Naive thymus-derived CD4-positive, alpha-beta T cell (primary cell): ENCODE data around the gene SPHKAP. TPM values are rescaled to one million over a fixed set of nuclear protein-coding genes. Genes with fewer than 3 reads are reported as not detected.
"Not testable (repeated sequence)": the region's sequence is repeated elsewhere in the genome, so short reads cannot be mapped to it uniquely, and the experiment has no call there.

ENCODE experiments used
- ATAC-seq: fragments of 150-1000 bp; cut with Tn5 transposase; 2 replicates; pipeline ENCODE4 v1.10.0; 2021; ENCODE audit warnings: mild to moderate bottlenecking, moderate library complexity
- CTCF ChIA-PET: fragments of 350-600 bp; sonication (Branson Sonifier 250); formaldehyde crosslinking; loops from one replicate; lab custom pipeline; 2021; ENCODE audit warnings: antibody characterized with exemption; lab: Charles Lee
- POLR2A ChIA-PET: fragments of 350-600 bp; sonication (Branson Sonifier 250); formaldehyde crosslinking; loops from one replicate; lab custom pipeline; 2021; ENCODE audit warnings: antibody characterized with exemption, inconsistent platforms; lab: Charles Lee
- DNase-seq, 9 donors: peaks; one replicate each; pipeline versions ENCODE4 v3.0.0 to v3.0.0-alpha.2; 2020 to 2022; ENCODE audit warnings: mixed read lengths in 1 of 9
- H3K27ac ChIP-seq: one replicate; pipeline ENCODE4 v1.7.0; 2013; ENCODE audit warnings: mild to moderate bottlenecking, low read depth, low read length, moderate library complexity
- H3K27me3 ChIP-seq, 2 donors: one replicate each; pipeline ENCODE4 v1.7.0; 2013; ENCODE audit warnings: low read length in 2 of 2, mild to moderate bottlenecking in 2 of 2, moderate library complexity in 2 of 2; ENCODE audit not compliant: control insufficient read depth in 2 of 2, insufficient read depth in 2 of 2
- H3K36me3 ChIP-seq, 3 experiments: 1 replicate in 2 of 3; 2 replicates in 1 of 3; pipeline ENCODE4 v1.7.0; 2013; ENCODE audit warnings: low read length in 3 of 3, mild to moderate bottlenecking in 3 of 3, moderate library complexity in 1 of 3; ENCODE audit not compliant: insufficient read depth in 3 of 3, control insufficient read depth in 2 of 3
- H3K4me1 ChIP-seq, 2 donors: one replicate each; pipeline ENCODE4 v1.7.0; 2013; ENCODE audit warnings: low read length in 2 of 2, mild to moderate bottlenecking in 2 of 2, moderate library complexity in 1 of 2; ENCODE audit not compliant: control insufficient read depth in 2 of 2, insufficient read depth in 2 of 2
- H3K4me3 ChIP-seq: 2 replicates; pipeline ENCODE4 v1.7.0; 2013; ENCODE audit warnings: mild to moderate bottlenecking, low read length
- H3K9me3 ChIP-seq, 3 experiments: 1 replicate in 2 of 3; 2 replicates in 1 of 3; pipeline ENCODE4 v1.7.0; 2013; ENCODE audit warnings: low read length in 3 of 3; ENCODE audit not compliant: control insufficient read depth in 2 of 3
- H3K27ac Mint-ChIP-seq, 9 donors: one replicate each; pipeline ENCODE4 v1.8.0; 2020 to 2022; ENCODE audit warnings: mixed read lengths in 9 of 9, mild to moderate bottlenecking in 8 of 9, moderate library complexity in 5 of 9, inconsistent platforms in 2 of 9
- H3K27me3 Mint-ChIP-seq, 5 donors: one replicate each; pipeline ENCODE4 v1.8.0; 2021 to 2022; ENCODE audit warnings: mixed read lengths in 5 of 5, mild to moderate bottlenecking in 1 of 5
- H3K36me3 Mint-ChIP-seq, 5 donors: one replicate each; pipeline ENCODE4 v1.8.0; 2020 to 2022; ENCODE audit warnings: mixed read lengths in 5 of 5, mild to moderate bottlenecking in 3 of 5, inconsistent platforms in 1 of 5
- H3K4me1 Mint-ChIP-seq, 7 donors: one replicate each; pipeline ENCODE4 v1.8.0; 2020 to 2022; ENCODE audit warnings: mixed read lengths in 7 of 7, mild to moderate bottlenecking in 3 of 7, inconsistent platforms in 1 of 7
- H3K4me3 Mint-ChIP-seq, 10 donors: one replicate each; pipeline ENCODE4 v1.8.0; 2020 to 2022; ENCODE audit warnings: mild to moderate bottlenecking in 10 of 10, mixed read lengths in 10 of 10, moderate library complexity in 6 of 10, inconsistent platforms in 2 of 10
- H3K9me3 Mint-ChIP-seq, 11 donors: one replicate each; pipeline ENCODE4 v1.8.0; 2020 to 2022; ENCODE audit warnings: mixed read lengths in 11 of 11, mild to moderate bottlenecking in 4 of 11, inconsistent platforms in 1 of 11, moderate library complexity in 1 of 11
- intact Hi-C, 2 donors: fragments of 100-400 bp; cut with micrococcal nuclease; formaldehyde crosslinking; loops; one replicate each; pipeline ENCODE4 v1.15.1; 2023
- polyA plus RNA-seq, 2 donors: library from polyadenylated mRNA; unstranded; fragments of 300-500 nt; fragmentation: Illumina TruSeq; gene quantifications; one replicate each; pipeline ENCODE4 v1.2.3, GENCODE V29; 2021
- total RNA-seq, 6 experiments: library from RNA in 5 of 6; stranded (reverse) in 5 of 6; gene quantifications; 1 replicate in 5 of 6; 2 replicates in 1 of 6; pipeline ENCODE4 v1.2.3 and lab custom pipeline; 2021 to 2026

The SPHKAP gene
- total and polyA plus RNA-seq, 7 experiments from 2014 or later = not detected

DNA sequence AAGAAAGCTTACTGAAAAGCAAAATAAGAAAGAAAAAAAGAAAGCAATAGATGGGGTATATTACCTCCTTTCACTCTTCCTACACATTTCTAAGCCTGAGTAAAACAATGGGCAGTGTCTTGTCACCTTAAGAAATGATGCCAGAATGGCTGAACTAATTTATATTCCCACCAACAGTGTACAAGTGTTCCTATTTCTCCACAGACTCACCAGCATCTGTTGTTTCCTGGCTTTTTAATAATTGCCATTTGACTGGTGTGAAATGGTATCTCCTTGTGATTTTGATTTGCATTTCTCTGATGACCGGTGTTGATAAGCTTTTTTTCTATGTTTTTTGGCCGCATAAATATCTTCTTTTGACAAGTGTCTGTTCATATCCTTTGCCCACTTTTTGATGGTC, 98.4 kb downstream of the SPHKAP start:
- Mint-ChIP-seq H3K4me3 (no peak overlapping the region), H3K36me3 (peaks cover 0 to 6% (median 0%) of the 10 kb centered on the region in 5 donors), H3K4me1 (no peaks in the 10 kb centered on the region), H3K9me3 (peaks cover 0 to 22% (median 5%) of the 10 kb centered on the region in 11 donors), H3K27me3 (no peaks in the 10 kb centered on the region), H3K27ac (no peak overlapping the region)
- Histone ChIP-seq H3K27me3 (no peaks in the 10 kb centered on the region), H3K4me3 (no peak overlapping the region), H3K36me3 (no peaks in the 10 kb centered on the region), H3K4me1 (no peaks in the 10 kb centered on the region), H3K9me3 (no peaks in the 10 kb centered on the region), H3K27ac (no peak overlapping the region)
- POLR2A ChIA-PET = no interaction called here
- ATAC-seq (no peak), DNase-seq (no peak)
- CTCF ChIA-PET = no interaction called here
- intact Hi-C loops = no loop called here

DNA sequence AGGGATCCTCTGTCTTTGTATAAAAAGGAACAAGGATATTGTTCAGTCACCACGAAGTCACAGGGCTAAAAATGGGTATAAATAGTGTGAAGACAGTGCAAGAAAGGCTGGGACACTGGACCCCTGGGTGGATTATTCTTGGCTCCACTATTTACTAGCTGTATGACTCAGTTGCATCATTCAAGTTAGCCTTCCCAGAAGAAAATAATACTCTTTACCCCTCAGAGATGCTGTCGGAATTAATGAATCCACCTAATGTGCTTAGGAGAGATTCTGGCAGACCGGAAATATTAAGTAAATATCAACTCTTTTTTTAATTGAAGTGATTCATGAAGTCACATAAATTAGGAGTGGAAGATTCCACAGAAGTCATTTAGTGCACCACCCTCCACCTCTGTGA, 98.9 kb downstream of the SPHKAP start:
- CTCF ChIA-PET = no interaction called here
- Mint-ChIP-seq H3K4me3 (no peak overlapping the region), H3K4me1 (no peaks in the 10 kb centered on the region), H3K27me3 (no peaks in the 10 kb centered on the region), H3K36me3 (peaks cover 0 to 6% (median 0%) of the 10 kb centered on the region in 5 donors), H3K27ac (no peak overlapping the region), H3K9me3 (peaks cover 0 to 19% (median 4%) of the 10 kb centered on the region in 11 donors)
- no peaks in the 10 kb centered on the region for H3K4me1 ChIP-seq
- no peak overlapping the region for H3K4me3 ChIP-seq
- POLR2A ChIA-PET = no interaction called here
- no peak overlapping the region for H3K27ac ChIP-seq
- no peaks in the 10 kb centered on the region for H3K9me3 ChIP-seq
- no peak for ATAC-seq
- no peaks in the 10 kb centered on the region for H3K36me3 ChIP-seq
- H3K27me3 ChIP-seq = no peaks in the 10 kb centered on the region
- intact Hi-C loops = no loop called here
- no peak for DNase-seq

GRCh38 chr2:228079194-228079593, 102.3 kb downstream of the SPHKAP start:
- Mint-ChIP-seq H3K36me3 (peaks cover 0 to 4% (median 0%) of the 10 kb centered on the region in 5 donors), H3K27me3 (no peaks in the 10 kb centered on the region), H3K9me3 (peaks cover 0 to 18% (median 4%) of the 10 kb centered on the region in 11 donors), H3K4me1 (no peaks in the 10 kb centered on the region), H3K4me3 (no peak overlapping the region), H3K27ac (no peak overlapping the region)
- Histone ChIP-seq H3K36me3 (no peaks in the 10 kb centered on the region), H3K4me1 (no peaks in the 10 kb centered on the region), H3K27me3 (no peaks in the 10 kb centered on the region), H3K4me3 (no peak overlapping the region), H3K9me3 (no peaks in the 10 kb centered on the region), H3K27ac (no peak overlapping the region)
- DNase-seq = no peak
- no peak for ATAC-seq
- intact Hi-C loops = no loop called here
- CTCF ChIA-PET = no interaction called here
- POLR2A ChIA-PET = no interaction called here

- H3K9me3 Mint-ChIP-seq = peaks cover 0 to 18% (median 4%) of the 10 kb centered on the region in 11 donors
- DNase-seq, H3K4me1 ChIP-seq, H3K9me3 ChIP-seq, H3K4me3 ChIP-seq, ATAC-seq, H3K36me3 Mint-ChIP-seq, H3K27ac ChIP-seq, H3K27me3 ChIP-seq, H3K4me1 Mint-ChIP-seq, CTCF ChIA-PET, intact Hi-C loops, H3K27ac Mint-ChIP-seq, POLR2A ChIA-PET, H3K27me3 Mint-ChIP-seq, H3K4me3 Mint-ChIP-seq, H3K36me3 ChIP-seq: not testable (repeated sequence)
Measured at GRCh38 chr2:228076695-228077094, 104.8 kb downstream of the SPHKAP start.

DNA sequence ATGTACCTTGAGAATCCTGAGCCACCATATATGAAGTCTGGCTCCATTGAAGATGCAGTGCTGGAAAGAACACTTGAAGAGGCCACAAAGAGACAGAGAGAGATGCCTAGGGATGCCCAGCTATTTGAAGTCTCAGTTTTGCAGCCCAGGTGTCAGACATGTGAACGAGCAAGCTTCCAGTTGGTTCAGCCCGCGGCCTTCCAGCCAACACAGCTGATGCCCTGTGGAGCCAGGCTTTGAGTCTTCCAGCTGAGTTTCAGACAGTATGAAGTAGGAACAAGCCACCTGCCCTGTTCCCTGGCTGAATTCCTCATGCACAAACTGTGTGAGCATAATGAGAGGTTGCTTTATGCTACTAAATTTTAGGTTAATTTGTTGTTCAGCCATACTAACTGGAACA, 108.8 kb downstream of the SPHKAP start:
- Histone ChIP-seq H3K27me3 (no peaks in the 10 kb centered on the region), H3K36me3 (no peaks in the 10 kb centered on the region), H3K27ac (no peak overlapping the region), H3K9me3 (no peaks in the 10 kb centered on the region), H3K4me1 (no peaks in the 10 kb centered on the region), H3K4me3 (no peak overlapping the region)
- no peak overlapping the region for H3K4me3 Mint-ChIP-seq
- no peaks in the 10 kb centered on the region for H3K27me3 Mint-ChIP-seq
- ATAC-seq (no peak), DNase-seq (no peak)
- H3K27ac Mint-ChIP-seq = no peak overlapping the region
- H3K4me1 Mint-ChIP-seq = no peaks in the 10 kb centered on the region
- intact Hi-C loops = no loop called here
- peaks cover 0 to 11% (median 1%) of the 10 kb centered on the region in 11 donors for H3K9me3 Mint-ChIP-seq
- POLR2A ChIA-PET = no interaction called here
- CTCF ChIA-PET = no interaction called here
- H3K36me3 Mint-ChIP-seq = no peaks in the 10 kb centered on the region

GRCh38 chr2:228067309-228067708, 114.2 kb downstream of the SPHKAP start:
- peaks cover 0 to 5% (median 0%) of the 10 kb centered on the region in 11 donors for H3K9me3 Mint-ChIP-seq
- H3K4me1 Mint-ChIP-seq = no peaks in the 10 kb centered on the region
- Histone ChIP-seq H3K27me3 (no peaks in the 10 kb centered on the region), H3K4me1 (no peaks in the 10 kb centered on the region), H3K27ac (no peak overlapping the region), H3K4me3 (no peak overlapping the region), H3K36me3 (no peaks in the 10 kb centered on the region), H3K9me3 (no peaks in the 10 kb centered on the region)
- no peaks in the 10 kb centered on the region for H3K27me3 Mint-ChIP-seq
- intact Hi-C loops = no loop called here
- no peaks in the 10 kb centered on the region for H3K36me3 Mint-ChIP-seq
- ChIA-PET CTCF (no interaction called here), POLR2A (no interaction called here)
- no peak overlapping the region for H3K27ac Mint-ChIP-seq
- no peak for ATAC-seq
- no peak for DNase-seq
- H3K4me3 Mint-ChIP-seq = no peak overlapping the region

DNA sequence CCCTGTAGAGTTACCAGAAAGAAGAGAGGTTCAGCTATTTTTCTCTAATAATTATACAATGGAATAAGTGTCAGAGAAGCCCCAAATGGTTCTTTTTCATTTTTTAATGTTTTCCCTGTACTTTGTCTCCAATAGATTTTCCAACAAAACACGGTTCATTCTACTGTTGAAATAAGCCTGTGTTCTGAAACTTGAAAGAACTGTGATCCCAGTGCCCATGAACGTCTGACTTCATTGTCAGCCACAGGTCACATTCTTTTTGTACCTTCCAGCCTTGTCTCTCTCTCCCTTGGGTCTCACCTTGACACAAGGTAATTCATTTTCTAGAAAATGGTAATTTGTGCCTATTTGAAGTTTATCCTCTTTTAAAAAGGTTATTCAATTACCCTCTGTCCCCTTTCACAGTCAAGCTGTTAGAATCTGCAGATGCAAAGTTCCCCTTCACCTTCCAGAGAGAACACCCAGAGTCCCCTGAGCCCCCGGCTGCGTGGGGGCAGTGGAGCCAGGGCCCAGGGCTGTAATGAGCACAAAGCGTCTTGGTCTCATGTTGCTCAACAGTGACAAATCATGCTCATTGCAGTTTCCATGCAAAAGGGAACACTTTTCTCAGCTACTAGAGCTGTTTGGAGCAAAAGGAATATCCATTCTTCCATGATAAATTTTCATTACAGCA, 115.2 kb downstream of the SPHKAP start:
- Histone ChIP-seq H3K4me3 (no peak overlapping the region), H3K27me3 (no peaks in the 10 kb centered on the region), H3K4me1 (no peaks in the 10 kb centered on the region), H3K27ac (no peak overlapping the region), H3K36me3 (no peaks in the 10 kb centered on the region), H3K9me3 (no peaks in the 10 kb centered on the region)
- DNase-seq (no peak), ATAC-seq (no peak)
- Mint-ChIP-seq H3K4me3 (no peak overlapping the region), H3K27ac (no peak overlapping the region), H3K27me3 (no peaks in the 10 kb centered on the region), H3K36me3 (no peaks in the 10 kb centered on the region), H3K4me1 (no peaks in the 10 kb centered on the region), H3K9me3 (peaks cover 0 to 5% (median 0%) of the 10 kb centered on the region in 11 donors)
- intact Hi-C loops = no loop called here
- ChIA-PET POLR2A (no interaction called here), CTCF (no interaction called here)
